HFF-Myc (cell line): ENCODE data around the gene ADAM22.

Experiments
- DNase-seq: peaks from one replicate; pipeline ENCODE4 v3.0.0-alpha.2; 2011; ENCODE audit warnings: low read depth; ENCODE audit errors: extremely low read depth
- H3K4me3 ChIP-seq: replicated peaks from 2 replicates; pipeline ENCODE4 v1.5.1; 2011; ENCODE audit warnings: low read depth, mild to moderate bottlenecking, control low read depth, low read length
- TF ChIP-seq, protein P1 (sequence below): IDR thresholded peaks from 2 replicates; pipeline ENCODE4 v1.5.1; 2012; ENCODE audit warnings: mild to moderate bottlenecking, low read depth, low read length, control low read depth; ENCODE audit errors: missing control alignments

ADAM22 gene

DNA sequence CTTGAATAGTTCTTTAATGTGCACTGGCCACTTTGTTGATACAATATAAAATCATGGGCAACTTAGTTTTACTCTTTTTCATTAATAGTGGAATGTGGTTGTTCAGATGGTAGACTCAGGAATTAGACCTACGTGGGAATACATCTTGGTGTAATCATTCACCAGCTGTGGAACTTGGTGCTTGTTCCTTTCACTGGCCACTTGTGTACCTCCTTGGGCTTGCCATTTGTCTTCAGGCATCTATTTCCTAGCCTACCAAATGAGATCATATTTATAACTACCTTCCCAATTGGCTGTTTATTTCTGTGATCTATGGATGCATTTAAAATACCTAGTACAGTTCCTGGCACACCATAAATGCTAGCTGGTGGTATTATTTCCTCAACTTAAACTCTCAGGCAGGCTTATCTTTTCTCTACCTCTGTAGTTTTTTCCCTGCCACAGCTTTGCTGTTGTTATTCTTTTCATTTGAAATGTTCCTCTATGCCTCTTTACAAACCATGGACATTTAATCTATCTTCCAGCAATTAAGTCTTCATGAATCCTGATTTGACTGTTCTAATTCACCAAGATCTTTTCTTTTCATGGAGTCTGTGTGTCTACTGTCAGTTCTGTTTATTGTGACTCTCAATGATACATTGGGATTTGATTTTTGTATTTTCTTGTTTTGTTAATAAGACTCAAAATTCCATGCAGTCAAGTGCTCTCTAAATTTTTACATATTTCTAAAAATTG, 113.0 kb downstream of the ADAM22 start:
- no peak for DNase-seq
- TF ChIP-seq, protein P1, sequence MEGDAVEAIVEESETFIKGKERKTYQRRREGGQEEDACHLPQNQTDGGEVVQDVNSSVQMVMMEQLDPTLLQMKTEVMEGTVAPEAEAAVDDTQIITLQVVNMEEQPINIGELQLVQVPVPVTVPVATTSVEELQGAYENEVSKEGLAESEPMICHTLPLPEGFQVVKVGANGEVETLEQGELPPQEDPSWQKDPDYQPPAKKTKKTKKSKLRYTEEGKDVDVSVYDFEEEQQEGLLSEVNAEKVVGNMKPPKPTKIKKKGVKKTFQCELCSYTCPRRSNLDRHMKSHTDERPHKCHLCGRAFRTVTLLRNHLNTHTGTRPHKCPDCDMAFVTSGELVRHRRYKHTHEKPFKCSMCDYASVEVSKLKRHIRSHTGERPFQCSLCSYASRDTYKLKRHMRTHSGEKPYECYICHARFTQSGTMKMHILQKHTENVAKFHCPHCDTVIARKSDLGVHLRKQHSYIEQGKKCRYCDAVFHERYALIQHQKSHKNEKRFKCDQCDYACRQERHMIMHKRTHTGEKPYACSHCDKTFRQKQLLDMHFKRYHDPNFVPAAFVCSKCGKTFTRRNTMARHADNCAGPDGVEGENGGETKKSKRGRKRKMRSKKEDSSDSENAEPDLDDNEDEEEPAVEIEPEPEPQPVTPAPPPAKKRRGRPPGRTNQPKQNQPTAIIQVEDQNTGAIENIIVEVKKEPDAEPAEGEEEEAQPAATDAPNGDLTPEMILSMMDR, result no peak
- H3K4me3 ChIP-seq, result no peak overlapping the region

DNA sequence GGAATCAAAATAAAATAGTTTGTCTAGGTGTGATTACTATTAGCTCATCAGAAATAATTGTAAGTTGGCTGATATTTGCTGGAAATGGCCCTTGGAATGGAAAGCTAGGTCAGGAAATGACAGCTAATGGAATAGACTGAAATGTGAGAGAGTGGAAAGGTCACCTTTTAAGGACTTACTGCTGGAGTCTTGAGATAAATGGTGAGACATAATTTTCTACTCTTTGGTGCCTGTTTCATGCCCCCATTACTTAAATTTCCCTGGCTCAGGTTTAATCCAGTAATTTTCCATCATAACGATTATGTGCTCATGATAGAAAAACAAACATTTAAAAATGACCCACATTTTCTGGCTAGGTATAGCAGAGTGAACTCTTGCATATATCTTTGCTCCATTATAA, 123.6 kb downstream of the ADAM22 start:
- DNase-seq, result no peak
- TF ChIP-seq, protein P1, result no peak
- no peak overlapping the region for H3K4me3 ChIP-seq

DNA sequence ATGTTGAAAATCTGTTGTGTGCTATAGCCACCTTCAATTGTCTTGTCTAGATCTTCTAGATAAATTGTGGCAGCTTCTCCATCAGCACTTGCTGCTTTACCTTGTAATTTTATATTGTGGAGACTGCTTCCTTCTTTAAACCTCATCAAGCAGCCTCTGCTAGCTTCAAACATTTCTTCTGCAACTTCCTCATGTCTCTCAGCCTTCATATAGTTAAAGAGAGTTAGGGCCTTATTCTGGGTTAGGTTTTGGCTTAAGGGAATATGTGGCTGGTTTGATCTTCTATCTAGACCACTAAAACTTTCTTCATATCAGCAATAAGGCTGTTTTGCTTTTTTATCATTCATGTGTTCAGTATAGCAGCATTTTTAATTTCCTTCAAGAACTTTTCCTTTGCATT, 128.2 kb downstream of the ADAM22 start:
- no peak for DNase-seq
- H3K4me3 ChIP-seq, result no peak overlapping the region
- TF ChIP-seq, protein P1, result no peak

DNA sequence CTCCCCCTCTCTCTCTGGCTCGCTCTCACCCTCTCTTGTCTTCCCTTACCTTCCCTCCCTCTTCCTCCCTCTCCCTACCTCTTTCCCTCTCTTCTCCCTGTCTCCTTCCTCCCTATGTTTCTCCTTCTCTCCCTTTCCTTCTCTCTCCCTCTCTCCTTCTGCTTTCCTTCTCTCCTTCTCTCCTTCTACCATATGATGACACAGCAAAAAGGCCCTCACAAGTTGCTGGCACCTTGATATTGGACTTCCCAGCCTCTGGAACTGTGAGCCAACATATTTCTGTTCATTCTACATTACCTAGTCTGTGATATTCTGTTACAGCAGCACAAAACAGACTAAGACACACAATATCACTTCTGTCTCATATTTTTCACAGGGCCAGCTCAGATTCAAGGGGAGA, 135.0 kb downstream of the ADAM22 start:
- no peak overlapping the region for H3K4me3 ChIP-seq
- TF ChIP-seq, protein P1, result no peak
- no peak for DNase-seq

DNA sequence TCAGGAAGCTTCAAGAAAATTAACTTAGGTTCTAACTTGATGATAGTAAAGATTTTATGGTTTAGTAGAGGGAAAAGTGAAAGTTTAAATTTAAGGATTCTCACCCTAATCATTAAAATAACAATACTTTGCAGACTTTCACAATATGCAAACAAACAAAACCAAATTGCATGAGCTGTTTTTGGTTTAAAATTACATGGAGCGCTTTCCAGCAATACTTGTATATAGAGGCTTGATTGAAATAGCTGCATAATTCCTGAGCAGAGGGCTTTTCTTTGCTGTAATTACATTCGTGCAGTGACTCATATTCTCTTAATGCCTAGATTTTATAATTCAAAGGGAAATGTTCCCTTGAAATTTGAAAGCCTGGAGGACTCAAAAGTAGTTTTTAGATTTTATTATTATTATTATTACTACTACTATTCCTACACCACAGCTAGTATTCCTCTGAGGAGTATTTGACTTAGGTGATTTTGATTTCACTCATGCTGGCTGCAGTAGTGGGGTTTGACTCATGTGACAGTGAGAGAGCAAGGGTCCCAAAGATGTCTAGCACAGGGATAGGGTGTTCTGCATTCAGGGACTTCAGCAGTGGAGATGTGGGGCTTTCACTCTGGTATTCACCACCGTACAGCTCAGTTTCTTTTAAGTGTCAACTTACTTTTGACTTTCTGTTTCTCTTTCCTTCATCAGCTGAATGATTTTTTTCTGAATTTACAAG, 138.1 kb downstream of the ADAM22 start:
- DNase-seq, result no peak

DNA sequence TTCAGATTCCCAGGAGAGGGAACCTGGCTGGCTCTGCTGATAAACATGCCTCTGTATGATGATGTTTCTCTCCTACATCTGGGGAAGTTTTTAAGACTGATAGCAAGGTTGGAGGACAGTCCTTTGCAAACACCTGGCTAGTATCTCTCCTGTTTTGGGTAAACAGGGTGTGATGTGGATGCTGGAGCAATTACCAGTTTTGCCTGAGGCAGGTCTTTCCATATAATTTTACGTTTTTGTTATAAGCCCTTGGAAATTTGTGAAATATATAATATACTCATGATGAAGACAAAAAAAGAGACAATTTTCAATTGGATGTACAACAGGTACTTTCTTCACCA, 138.6 kb downstream of the ADAM22 start:
- H3K4me3 ChIP-seq, result no peak overlapping the region
- TF ChIP-seq, protein P1, result no peak
- no peak for DNase-seq

More for the DNA sequence above, 138.1 kb downstream of the ADAM22 start:
- no peak overlapping the region for H3K4me3 ChIP-seq
- TF ChIP-seq, protein P1, result no peak
